Glutamatergic neuron (in vitro differentiated cells): ENCODE results near the gene GDI2. TPM values are rescaled to one million over a fixed set of nuclear protein-coding genes. Genes with fewer than 3 reads are reported as not detected.
A peak's percentile ranks its signal among the peaks of the same experiment; 100 is the strongest.

Experiments
- DNase-seq: peaks from one replicate; pipeline ENCODE4 v3.0.0; 2022
- H3K27ac Mint-ChIP-seq: one replicate; pipeline ENCODE4 v1.8.0; 2020; ENCODE audit warnings: mild to moderate bottlenecking, mixed read lengths, inconsistent platforms; ENCODE audit not compliant: unreplicated experiment
- H3K27me3 Mint-ChIP-seq: one replicate; pipeline ENCODE4 v1.8.0; 2020; ENCODE audit warnings: mild to moderate bottlenecking, moderate library complexity, mixed read lengths, inconsistent platforms; ENCODE audit not compliant: unreplicated experiment
- H3K36me3 Mint-ChIP-seq: one replicate; pipeline ENCODE4 v1.8.0; 2020; ENCODE audit warnings: mild to moderate bottlenecking, mixed read lengths, inconsistent platforms; ENCODE audit not compliant: unreplicated experiment
- H3K4me1 Mint-ChIP-seq: one replicate; pipeline ENCODE4 v1.8.0; 2020; ENCODE audit warnings: mild to moderate bottlenecking, low read depth, mixed read lengths, inconsistent platforms; ENCODE audit not compliant: unreplicated experiment
- H3K4me3 Mint-ChIP-seq: one replicate; pipeline ENCODE4 v1.8.0; 2020; ENCODE audit warnings: mild to moderate bottlenecking, mixed read lengths, inconsistent platforms; ENCODE audit not compliant: unreplicated experiment
- H3K9me3 Mint-ChIP-seq: one replicate; pipeline ENCODE4 v1.8.0; 2020; ENCODE audit warnings: mild to moderate bottlenecking, moderate library complexity, mixed read lengths, inconsistent platforms; ENCODE audit not compliant: unreplicated experiment
- total RNA-seq: library from RNA; stranded (reverse); fragmentation: NEBNext Ultra II Directional; extraction: Animal tissue kit (Norgen Biotek cat#: 25700); gene quantifications from one replicate; pipeline ENCODE4 v1.2.1, GENCODE V29; 2021; ENCODE audit not compliant: unreplicated experiment
- TF ChIP-seq, protein P1 (sequence below): fragments of 200-600 bp; sonication (generic); IDR thresholded peaks from one replicate; pipeline ENCODE4 v1.5.0; 2021; ENCODE audit not compliant: partially characterized antibody, unreplicated experiment

Gene GDI2
- total RNA-seq, 1 donor from 2014 or later = 294 TPM

DNA sequence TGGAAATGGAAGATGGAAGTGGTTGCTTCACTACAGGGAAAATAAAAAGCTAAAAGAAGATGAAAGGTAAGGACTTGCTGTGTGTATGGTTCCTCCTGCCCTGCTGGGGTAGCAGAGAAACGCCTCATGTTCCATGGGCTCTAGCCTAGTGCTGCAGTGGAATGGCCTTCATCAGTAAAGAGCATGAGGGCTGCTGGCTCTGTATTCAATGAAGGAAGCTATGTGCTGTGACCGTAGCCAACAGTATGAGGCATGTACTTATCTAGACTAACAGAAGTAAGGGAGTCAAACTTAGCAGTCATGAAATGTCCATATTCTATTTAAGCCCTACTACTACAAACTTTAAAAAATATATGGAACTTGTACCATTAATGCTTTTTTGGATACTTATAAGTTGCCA, 54.3 kb downstream of the GDI2 start:
- Mint-ChIP-seq H3K4me3 (no peak overlapping the region), H3K9me3 (peaks cover 2% of the 10 kb centered on the region), H3K27me3 (no peaks in the 10 kb centered on the region), H3K4me1 (no peaks in the 10 kb centered on the region), H3K27ac (no peak overlapping the region), H3K36me3 (no peaks in the 10 kb centered on the region)
- no peak for DNase-seq
- TF ChIP-seq, protein P1, sequence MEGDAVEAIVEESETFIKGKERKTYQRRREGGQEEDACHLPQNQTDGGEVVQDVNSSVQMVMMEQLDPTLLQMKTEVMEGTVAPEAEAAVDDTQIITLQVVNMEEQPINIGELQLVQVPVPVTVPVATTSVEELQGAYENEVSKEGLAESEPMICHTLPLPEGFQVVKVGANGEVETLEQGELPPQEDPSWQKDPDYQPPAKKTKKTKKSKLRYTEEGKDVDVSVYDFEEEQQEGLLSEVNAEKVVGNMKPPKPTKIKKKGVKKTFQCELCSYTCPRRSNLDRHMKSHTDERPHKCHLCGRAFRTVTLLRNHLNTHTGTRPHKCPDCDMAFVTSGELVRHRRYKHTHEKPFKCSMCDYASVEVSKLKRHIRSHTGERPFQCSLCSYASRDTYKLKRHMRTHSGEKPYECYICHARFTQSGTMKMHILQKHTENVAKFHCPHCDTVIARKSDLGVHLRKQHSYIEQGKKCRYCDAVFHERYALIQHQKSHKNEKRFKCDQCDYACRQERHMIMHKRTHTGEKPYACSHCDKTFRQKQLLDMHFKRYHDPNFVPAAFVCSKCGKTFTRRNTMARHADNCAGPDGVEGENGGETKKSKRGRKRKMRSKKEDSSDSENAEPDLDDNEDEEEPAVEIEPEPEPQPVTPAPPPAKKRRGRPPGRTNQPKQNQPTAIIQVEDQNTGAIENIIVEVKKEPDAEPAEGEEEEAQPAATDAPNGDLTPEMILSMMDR = no peak

DNA sequence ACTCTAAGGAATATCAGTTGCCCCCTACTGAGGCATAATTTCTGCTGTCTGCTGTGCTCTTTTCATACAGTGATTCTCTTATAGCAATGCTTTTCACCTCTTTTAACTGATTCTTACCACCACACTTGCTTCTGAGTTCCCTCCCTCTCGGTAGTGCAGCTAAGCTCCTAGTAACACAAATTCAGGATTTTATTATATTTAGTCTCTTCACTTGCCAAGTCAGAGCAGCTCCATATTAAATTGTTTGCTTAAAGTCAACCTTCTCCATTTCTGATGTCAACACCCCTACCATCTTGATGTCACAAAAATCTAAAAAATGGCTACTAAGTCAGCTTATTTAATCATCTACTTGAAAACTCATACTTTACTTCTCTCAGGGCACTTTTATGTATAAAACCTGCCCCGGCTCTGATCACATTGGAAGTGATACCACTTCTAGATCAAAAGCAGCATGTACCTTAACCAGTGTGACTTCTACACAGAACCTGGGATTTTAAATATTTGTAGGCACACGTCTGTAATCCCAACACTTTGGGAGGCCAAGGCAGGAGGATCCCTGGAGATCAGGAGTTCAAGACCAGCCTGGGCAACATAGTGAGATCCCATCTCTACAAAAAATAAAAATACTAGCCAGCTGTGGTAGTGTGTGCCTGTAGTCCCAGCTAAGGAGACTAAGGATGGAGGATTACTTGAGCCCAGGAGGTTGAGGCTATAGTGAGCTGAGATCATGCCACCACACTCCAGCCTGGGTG, 55.3 kb downstream of the GDI2 start:
- Mint-ChIP-seq H3K4me3 (no peak overlapping the region), H3K27me3 (no peaks in the 10 kb centered on the region), H3K9me3 (peaks cover 2% of the 10 kb centered on the region), H3K4me1 (peaks cover 1% of the 10 kb centered on the region), H3K27ac (no peak overlapping the region), H3K36me3 (no peaks in the 10 kb centered on the region)
- no peak for DNase-seq
- TF ChIP-seq, protein P1 = no peak

DNA sequence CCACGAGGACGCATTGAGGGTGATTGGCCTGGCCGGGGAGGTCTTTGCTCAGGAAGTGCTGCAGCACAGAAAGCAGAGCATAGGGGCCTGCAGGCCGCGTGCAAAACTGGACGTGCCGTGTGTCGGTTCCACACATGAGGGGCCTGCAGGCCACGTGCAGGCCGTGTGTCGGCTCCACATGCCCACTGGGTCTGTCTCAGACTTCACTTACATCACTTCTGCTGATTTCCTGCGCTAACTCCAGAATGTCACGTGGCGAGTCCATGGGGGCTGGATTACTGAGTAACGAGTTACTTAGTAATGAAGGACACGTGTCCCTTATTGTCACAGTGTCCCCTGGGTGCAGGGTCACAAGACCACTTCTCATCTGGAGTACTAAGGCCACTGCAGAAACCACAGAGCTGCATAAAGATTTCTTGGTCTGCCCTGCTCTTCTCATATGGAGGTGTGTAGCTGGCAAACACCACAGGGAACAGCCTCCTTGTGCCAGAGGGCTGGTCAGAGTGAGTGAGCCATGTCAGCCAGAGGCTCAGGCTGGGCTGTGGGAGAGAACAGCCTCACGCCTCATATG, 60.8 kb downstream of the GDI2 start:
- TF ChIP-seq, protein P1 = no peak
- Mint-ChIP-seq H3K4me3 (peak overlapping the region; percentile 28), H3K9me3 (peaks cover under 1% of the 10 kb centered on the region), H3K36me3 (no peaks in the 10 kb centered on the region), H3K27me3 (no peaks in the 10 kb centered on the region), H3K4me1 (peaks cover 12% of the 10 kb centered on the region), H3K27ac (peak overlapping the region; percentile 90)
- DNase-seq = peak; percentile 61

DNA sequence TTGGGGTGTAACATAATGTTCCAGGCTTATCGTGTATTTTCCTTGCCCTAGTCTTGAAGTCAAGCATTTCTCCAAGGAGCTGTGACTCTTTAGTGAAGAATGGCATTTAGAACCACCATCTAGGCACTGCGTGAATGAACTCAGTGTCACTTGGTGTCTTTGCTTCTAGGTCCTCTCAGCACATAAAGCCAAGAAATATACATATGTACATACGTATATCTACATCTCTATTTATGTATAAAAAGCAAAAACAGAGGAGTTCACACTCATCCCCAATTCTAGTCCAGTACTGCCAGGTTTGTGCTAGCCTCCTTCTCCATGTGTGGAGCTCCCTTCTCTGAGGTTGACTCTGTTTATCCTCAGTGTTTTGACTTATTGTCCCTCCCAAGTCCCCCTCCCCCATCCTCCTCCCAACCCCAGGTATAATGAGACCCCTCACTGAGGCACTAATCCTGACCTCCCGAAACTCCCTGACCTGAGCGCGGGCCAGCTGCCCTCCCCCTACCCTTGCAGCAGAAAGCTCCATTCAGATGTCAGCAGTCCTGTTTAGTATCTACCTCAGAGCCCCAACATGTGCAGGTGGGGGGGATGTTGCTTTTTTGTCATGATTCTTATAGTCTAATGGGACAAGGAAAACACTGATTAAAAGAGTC, 61.5 kb downstream of the GDI2 start:
- Mint-ChIP-seq H3K27me3 (no peaks in the 10 kb centered on the region), H3K27ac (peak overlapping the region; percentile 90), H3K9me3 (peaks cover 3% of the 10 kb centered on the region), H3K4me3 (no peak overlapping the region), H3K36me3 (no peaks in the 10 kb centered on the region), H3K4me1 (peaks cover 12% of the 10 kb centered on the region)
- TF ChIP-seq, protein P1 = no peak
- DNase-seq = no peak

DNA sequence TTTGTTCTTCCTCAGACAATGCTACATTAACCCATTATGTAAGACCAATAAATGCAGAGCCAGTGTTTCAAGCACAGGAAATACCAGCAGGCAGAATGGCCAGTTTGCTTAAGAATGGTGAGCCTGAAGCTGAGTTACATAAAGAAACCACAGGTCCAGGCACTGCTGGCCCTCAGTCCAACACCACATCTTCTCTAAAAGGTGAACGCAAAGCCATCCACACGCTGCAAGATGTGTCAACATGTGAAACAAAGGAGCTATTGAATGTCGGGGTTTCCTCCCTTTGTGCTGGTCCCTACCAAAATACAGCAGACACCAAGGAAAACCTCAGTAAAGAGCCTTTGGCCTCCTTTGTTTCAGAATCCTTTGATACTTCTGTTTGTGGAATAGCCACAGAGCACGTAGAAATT, 64.8 kb downstream of the GDI2 start:
- no peak overlapping the region for H3K4me3 Mint-ChIP-seq
- H3K27ac Mint-ChIP-seq = no peak overlapping the region
- no peaks in the 10 kb centered on the region for H3K27me3 Mint-ChIP-seq
- TF ChIP-seq, protein P1 = no peak
- H3K36me3 Mint-ChIP-seq = no peaks in the 10 kb centered on the region
- H3K9me3 Mint-ChIP-seq = peaks cover 3% of the 10 kb centered on the region
- H3K4me1 Mint-ChIP-seq = peaks cover 11% of the 10 kb centered on the region
- no peak for DNase-seq
